Mesenchymal stem cell (in vitro differentiated cells and primary cell): Measurements from ENCODE around the gene MEIS2.
A peak's percentile ranks its signal among the peaks of the same experiment; 100 is the strongest.

ENCODE experiments used
- DNase-seq: peaks from one replicate; pipeline ENCODE4 v3.0.0-alpha.2; 2013
- H2AFZ ChIP-seq: one replicate; pipeline ENCODE4 v1.6.1; 2013; ENCODE audit warnings: low read depth, mild to moderate bottlenecking, control low read depth, inconsistent platforms, low read length, moderate library complexity
- H2AK5ac ChIP-seq: 2 replicates; pipeline ENCODE4 v1.6.1; 2013; ENCODE audit warnings: low read length, moderate library complexity, mild to moderate bottlenecking, inconsistent platforms; ENCODE audit not compliant: severe bottlenecking
- H2BK120ac ChIP-seq: one replicate; pipeline ENCODE4 v1.6.1; 2013; ENCODE audit warnings: low read depth, mild to moderate bottlenecking, inconsistent platforms, low read length, moderate library complexity
- H2BK12ac ChIP-seq, 2 experiments: one replicate each; pipeline ENCODE4 v1.6.1; 2013; ENCODE audit warnings: inconsistent platforms in 2 of 2, low read length in 2 of 2, mild to moderate bottlenecking in 2 of 2, moderate library complexity in 2 of 2, control low read depth in 1 of 2
- H2BK15ac ChIP-seq: one replicate; pipeline ENCODE4 v1.6.1; 2013; ENCODE audit warnings: mild to moderate bottlenecking, low read depth, inconsistent platforms; ENCODE audit not compliant: poor library complexity, severe bottlenecking
- H2BK5ac ChIP-seq: 2 replicates; pipeline ENCODE4 v1.6.1; 2013; ENCODE audit warnings: low read depth, mild to moderate bottlenecking, low read length, control low read depth, inconsistent platforms; ENCODE audit not compliant: poor library complexity, severe bottlenecking
- H3K14ac ChIP-seq, 2 experiments: one replicate each; pipeline ENCODE4 v1.6.1; 2013; ENCODE audit warnings: inconsistent platforms in 2 of 2, low read length in 2 of 2, control low read depth in 1 of 2, mild to moderate bottlenecking in 1 of 2, moderate library complexity in 1 of 2
- H3K18ac ChIP-seq, 2 experiments: one replicate each; pipeline ENCODE4 v1.6.1; 2013; ENCODE audit warnings: inconsistent platforms in 2 of 2, low read length in 2 of 2, control low read depth in 1 of 2, low read depth in 1 of 2, mild to moderate bottlenecking in 1 of 2
- H3K23ac ChIP-seq, 2 experiments: one replicate each; pipeline ENCODE4 v1.6.1; 2013; ENCODE audit warnings: inconsistent platforms in 2 of 2, low read length in 2 of 2, mild to moderate bottlenecking in 2 of 2, moderate library complexity in 2 of 2, control low read depth in 1 of 2
- H3K27ac ChIP-seq: 2 replicates; pipeline ENCODE4 v1.5.1; 2013; ENCODE audit warnings: mild to moderate bottlenecking, moderate library complexity, low read length, control low read depth, inconsistent platforms; ENCODE audit not compliant: poor library complexity, severe bottlenecking
- H3K27me3 ChIP-seq, 2 experiments: 2 replicates each; pipeline versions ENCODE4 v1.6.1 to v1.7.0; 2013; ENCODE audit warnings: low read length in 2 of 2, mild to moderate bottlenecking in 2 of 2, moderate library complexity in 2 of 2, control low read depth in 1 of 2, inconsistent platforms in 1 of 2; ENCODE audit not compliant: control insufficient read depth in 1 of 2, insufficient read depth in 1 of 2
- H3K36me3 ChIP-seq, 2 experiments: 2 replicates each; pipeline versions ENCODE4 v1.6.1 to v1.7.0; 2013; ENCODE audit warnings: low read length in 2 of 2, control low read depth in 1 of 2, inconsistent platforms in 1 of 2, low read depth in 1 of 2, mild to moderate bottlenecking in 1 of 2; ENCODE audit not compliant: insufficient read depth in 2 of 2, control insufficient read depth in 1 of 2
- H3K4ac ChIP-seq, 2 experiments: one replicate each; pipeline ENCODE4 v1.6.1; 2013; ENCODE audit warnings: inconsistent platforms in 2 of 2, low read length in 2 of 2, mild to moderate bottlenecking in 2 of 2, moderate library complexity in 2 of 2, control low read depth in 1 of 2, low read depth in 1 of 2
- H3K4me1 ChIP-seq: 2 replicates; pipeline ENCODE4 v1.6.1; 2013; ENCODE audit warnings: low read depth, low read length, control low read depth; ENCODE audit not compliant: control insufficient read depth, insufficient read depth
- H3K4me2 ChIP-seq: 2 replicates; pipeline ENCODE4 v1.6.1; 2013; ENCODE audit warnings: low read length, mild to moderate bottlenecking, inconsistent platforms; ENCODE audit not compliant: poor library complexity, severe bottlenecking
- H3K4me3 ChIP-seq, 2 experiments: 2 replicates each; pipeline versions ENCODE4 v1.5.1 to v1.7.0; 2013; ENCODE audit warnings: low read length in 2 of 2, mild to moderate bottlenecking in 2 of 2, control low read depth in 1 of 2, low read depth in 1 of 2; ENCODE audit not compliant: insufficient read depth in 1 of 2
- H3K79me1 ChIP-seq: replicated peaks from 2 replicates; pipeline ENCODE4 v1.6.1; 2013; ENCODE audit warnings: mild to moderate bottlenecking, control low read depth, low read length, inconsistent platforms; ENCODE audit not compliant: poor library complexity, severe bottlenecking
- H3K9ac ChIP-seq: 2 replicates; pipeline ENCODE4 v1.7.0; 2013; ENCODE audit warnings: mild to moderate bottlenecking, low read length, moderate library complexity
- H3K9me3 ChIP-seq: 2 replicates; pipeline ENCODE4 v1.7.0; 2013; ENCODE audit warnings: mild to moderate bottlenecking, low read length; ENCODE audit not compliant: control insufficient read depth
- H4K8ac ChIP-seq: one replicate; pipeline ENCODE4 v1.6.1; 2013; ENCODE audit warnings: inconsistent platforms, mild to moderate bottlenecking, low read length, moderate library complexity
- H4K91ac ChIP-seq: one replicate; pipeline ENCODE4 v1.6.1; 2013; ENCODE audit warnings: mild to moderate bottlenecking, low read length, inconsistent platforms
- WGBS: methylation state at CpG from one replicate; pipeline ENCODE4 v1.1.7; 2013; ENCODE audit warnings: mixed read lengths; 5-methylcytosine and 5-hydroxymethylcytosine counted together

The MEIS2 gene

GRCh38 chr15:37136666-37137065, 36.3 kb upstream of the MEIS2 start:
- no peak overlapping the region for H2BK120ac ChIP-seq
- no peak overlapping the region for H2BK5ac ChIP-seq
- H3K36me3 ChIP-seq, result no peaks in the 10 kb centered on the region
- no peaks in the 10 kb centered on the region for H3K27me3 ChIP-seq
- no peaks in the 10 kb centered on the region for H3K9me3 ChIP-seq
- no peak for DNase-seq
- H3K23ac ChIP-seq, result no peak overlapping the region
- no peak overlapping the region for H2BK12ac ChIP-seq
- no peak overlapping the region for H3K27ac ChIP-seq
- H2AK5ac ChIP-seq, result no peak overlapping the region
- no peak overlapping the region for H3K4me3 ChIP-seq
- no peak overlapping the region for H2BK15ac ChIP-seq
- H4K8ac ChIP-seq, result no peak overlapping the region
- H3K14ac ChIP-seq, result no peak overlapping the region
- no peak overlapping the region for H3K4ac ChIP-seq
- no CpG with 5 or more reads among the region's 2 CpGs for WGBS
- no peaks in the 10 kb centered on the region for H3K4me1 ChIP-seq
- H3K18ac ChIP-seq, result no peak overlapping the region
- H3K9ac ChIP-seq, result no peak overlapping the region
- H2AFZ ChIP-seq, result no peak overlapping the region
- H3K79me1 ChIP-seq, result no peaks in the 10 kb centered on the region
- H4K91ac ChIP-seq, result no peak overlapping the region
- no peak overlapping the region for H3K4me2 ChIP-seq

GRCh38 chr15:37135225-37135624, 34.9 kb upstream of the MEIS2 start:
- Histone ChIP-seq H3K18ac (peak overlapping the region in 1 of 2 experiments; percentile 40), H2BK5ac (no peak overlapping the region), H3K27me3 (no peaks in the 10 kb centered on the region), H2AFZ (no peak overlapping the region), H2BK12ac (no peak overlapping the region), H3K9me3 (no peaks in the 10 kb centered on the region), H2BK15ac (no peak overlapping the region), H3K4me2 (no peak overlapping the region), H3K36me3 (no peaks in the 10 kb centered on the region), H3K23ac (no peak overlapping the region), H4K91ac (no peak overlapping the region), H3K79me1 (no peaks in the 10 kb centered on the region), H3K4ac (no peak overlapping the region), H3K9ac (no peak overlapping the region), H4K8ac (no peak overlapping the region), H3K14ac (no peak overlapping the region), H3K4me3 (no peak overlapping the region), H3K4me1 (no peaks in the 10 kb centered on the region), H3K27ac (no peak overlapping the region), H2AK5ac (no peak overlapping the region), H2BK120ac (no peak overlapping the region)
- DNase-seq, result peak; percentile 22
- WGBS, result 44% methylated on average over 1 of the region's 1 CpG

GRCh38 chr15:37134699-37135131, 34.4 kb upstream of the MEIS2 start:
- Histone ChIP-seq H3K23ac (no peak overlapping the region), H4K91ac (no peak overlapping the region), H3K4me3 (no peak overlapping the region), H3K14ac (no peak overlapping the region), H3K4me1 (no peaks in the 10 kb centered on the region), H2BK5ac (no peak overlapping the region), H3K4me2 (no peak overlapping the region), H3K79me1 (no peaks in the 10 kb centered on the region), H2BK12ac (no peak overlapping the region), H3K18ac (no peak overlapping the region), H2BK120ac (no peak overlapping the region), H3K36me3 (no peaks in the 10 kb centered on the region), H4K8ac (no peak overlapping the region), H2AK5ac (no peak overlapping the region), H3K9ac (no peak overlapping the region), H2BK15ac (no peak overlapping the region), H3K9me3 (no peaks in the 10 kb centered on the region), H3K4ac (no peak overlapping the region), H3K27ac (no peak overlapping the region), H3K27me3 (no peaks in the 10 kb centered on the region), H2AFZ (no peak overlapping the region)
- WGBS, result 30% methylated on average over 2 of the region's 3 CpGs
- peak; percentile 61 for DNase-seq

GRCh38 chr15:37134244-37134643, 33.9 kb upstream of the MEIS2 start:
- no peak overlapping the region for H4K8ac ChIP-seq
- no peaks in the 10 kb centered on the region for H3K9me3 ChIP-seq
- H2BK15ac ChIP-seq, result no peak overlapping the region
- H3K4ac ChIP-seq, result no peak overlapping the region
- no peaks in the 10 kb centered on the region for H3K36me3 ChIP-seq
- no peaks in the 10 kb centered on the region for H3K27me3 ChIP-seq
- H2AFZ ChIP-seq, result no peak overlapping the region
- no peak overlapping the region for H3K27ac ChIP-seq
- H3K9ac ChIP-seq, result no peak overlapping the region
- no peak overlapping the region for H2BK5ac ChIP-seq
- no peak overlapping the region for H2AK5ac ChIP-seq
- no peaks in the 10 kb centered on the region for H3K79me1 ChIP-seq
- H4K91ac ChIP-seq, result no peak overlapping the region
- no peak overlapping the region for H3K23ac ChIP-seq
- H3K4me3 ChIP-seq, result no peak overlapping the region
- no peak overlapping the region for H3K4me2 ChIP-seq
- no peak for DNase-seq
- H2BK12ac ChIP-seq, result no peak overlapping the region
- no peaks in the 10 kb centered on the region for H3K4me1 ChIP-seq
- H3K14ac ChIP-seq, result no peak overlapping the region
- 100% methylated on average over 1 of the region's 1 CpG for WGBS
- H2BK120ac ChIP-seq, result no peak overlapping the region
- H3K18ac ChIP-seq, result no peak overlapping the region
